HG03571 (cell line): ENCODE measurements around the gene SRSF3.
"Not testable (repeated sequence)": the region's sequence is repeated elsewhere in the genome, so short reads cannot be mapped to it uniquely, and the experiment has no call there.

Source experiments
- ATAC-seq: cut with Tn5 transposase; IDR thresholded peaks from one replicate; pipeline ENCODE4 v1.9.1; 2021; ENCODE audit not compliant: unreplicated experiment

The SRSF3 gene

GRCh38 chr6:36643977-36644376 is 49.8 kb downstream of the SRSF3 start:
- ATAC-seq = no peak

GRCh38 chr6:36649086-36649485 is 54.9 kb downstream of the SRSF3 start:
- ATAC-seq = no peak

- ATAC-seq = no peak
Observed at GRCh38 chr6:36649701-36650484, 55.7 kb downstream of the SRSF3 start.

GRCh38 chr6:36650848-36651478 is 56.8 kb downstream of the SRSF3 start:
- ATAC-seq = peak; percentile 69

- ATAC-seq = no peak
Observed at GRCh38 chr6:36651659-36652379, 57.7 kb downstream of the SRSF3 start.

GRCh38 chr6:36654469-36654868 is 60.3 kb downstream of the SRSF3 start:
- ATAC-seq = not testable (repeated sequence)
